SH-SY5Y (cell line): ENCODE measurements around the gene GSE1.

ENCODE experiments used
- GATA2 ChIP-seq: IDR thresholded peaks from 2 replicates; pipeline ENCODE4 v1.6.1; 2011; ENCODE audit warnings: mild to moderate bottlenecking, low read depth, low read length
- GATA3 ChIP-seq: IDR thresholded peaks from 2 replicates; pipeline ENCODE4 v1.6.1; 2011; ENCODE audit warnings: low read depth, mild to moderate bottlenecking, low read length, moderate library complexity

- TF ChIP-seq GATA3 (no peak), GATA2 (no peak)
These were observed 105.0 kb downstream of the GSE1 start for GRCh38 chr16:85718153-85718477.
